ENCODE data around the gene EIF5A. TPM values are rescaled to one million over a fixed set of nuclear protein-coding genes. Genes with fewer than 3 reads are reported as not detected.

EIF5A gene
- total RNA-seq, 2 donors from 2014 or later, result 118 to 130 TPM

DNA sequence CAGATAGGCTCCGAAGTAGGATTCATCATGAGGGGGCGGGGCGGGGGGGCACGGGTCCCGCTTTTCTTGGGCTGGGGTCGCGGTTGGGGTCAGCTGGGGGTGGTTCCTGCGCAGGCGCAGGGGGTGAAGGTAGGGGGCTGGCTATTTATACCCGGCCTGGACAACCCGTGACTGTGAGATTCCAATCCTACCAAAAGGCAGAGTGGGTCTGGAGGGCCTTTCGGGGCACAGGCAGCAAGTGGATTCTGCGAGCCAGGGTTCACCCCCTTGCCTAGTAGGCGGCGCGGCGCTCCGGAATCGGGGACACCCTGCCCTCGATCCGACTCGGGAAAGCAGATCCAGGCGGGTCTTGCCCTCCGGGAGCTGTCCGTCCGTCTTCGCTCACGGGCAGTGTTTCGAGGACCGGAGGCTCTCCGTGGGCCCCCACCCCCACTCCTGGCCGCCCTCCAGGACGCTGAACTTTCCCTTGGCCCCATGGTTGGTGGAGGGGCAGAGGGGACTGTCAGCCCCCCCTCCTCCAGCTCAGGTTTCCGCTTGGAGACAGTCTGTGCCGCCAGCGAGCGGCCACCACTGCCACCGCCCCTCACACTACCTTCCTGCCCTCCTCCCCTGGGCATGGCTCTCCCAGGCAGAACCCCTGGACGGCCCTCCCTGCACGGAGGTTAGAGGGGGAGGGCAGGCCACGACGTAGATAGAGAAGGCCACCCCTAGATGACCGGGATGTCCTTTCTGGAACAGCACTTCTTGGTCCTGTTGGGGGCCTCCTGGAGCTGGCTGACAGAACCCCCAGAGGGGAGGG is 25.3 kb upstream of the EIF5A start:
- TF ChIP-seq, protein P1, sequence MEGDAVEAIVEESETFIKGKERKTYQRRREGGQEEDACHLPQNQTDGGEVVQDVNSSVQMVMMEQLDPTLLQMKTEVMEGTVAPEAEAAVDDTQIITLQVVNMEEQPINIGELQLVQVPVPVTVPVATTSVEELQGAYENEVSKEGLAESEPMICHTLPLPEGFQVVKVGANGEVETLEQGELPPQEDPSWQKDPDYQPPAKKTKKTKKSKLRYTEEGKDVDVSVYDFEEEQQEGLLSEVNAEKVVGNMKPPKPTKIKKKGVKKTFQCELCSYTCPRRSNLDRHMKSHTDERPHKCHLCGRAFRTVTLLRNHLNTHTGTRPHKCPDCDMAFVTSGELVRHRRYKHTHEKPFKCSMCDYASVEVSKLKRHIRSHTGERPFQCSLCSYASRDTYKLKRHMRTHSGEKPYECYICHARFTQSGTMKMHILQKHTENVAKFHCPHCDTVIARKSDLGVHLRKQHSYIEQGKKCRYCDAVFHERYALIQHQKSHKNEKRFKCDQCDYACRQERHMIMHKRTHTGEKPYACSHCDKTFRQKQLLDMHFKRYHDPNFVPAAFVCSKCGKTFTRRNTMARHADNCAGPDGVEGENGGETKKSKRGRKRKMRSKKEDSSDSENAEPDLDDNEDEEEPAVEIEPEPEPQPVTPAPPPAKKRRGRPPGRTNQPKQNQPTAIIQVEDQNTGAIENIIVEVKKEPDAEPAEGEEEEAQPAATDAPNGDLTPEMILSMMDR (IDR thresholded peaks at IDR 0.05), result no peak
- no peaks in the 10 kb centered on the region for H3K36me3 ChIP-seq
- ATAC-seq (ENCODE audit: insufficient number of reproducible peaks, low FRiP score, low read depth) (no peak), DNase-seq (ENCODE audit: low spot score) (no peak)
- no peaks in the 10 kb centered on the region for H3K27me3 ChIP-seq (replicated peaks; ENCODE audit: insufficient read depth)
- peaks cover 13 to 26% of the 10 kb centered on the region in 2 donors for H3K4me1 ChIP-seq (ENCODE audit: control insufficient read depth in 1 of 2, low read depth in 2 of 2)
- peak overlapping the region; percentile 73 for H3K4me3 ChIP-seq
- H3K9me3 ChIP-seq, result no peaks in the 10 kb centered on the region
- H3K27ac ChIP-seq, result no peak overlapping the region

- ATAC-seq (ENCODE audit: insufficient number of reproducible peaks, low FRiP score, low read depth) (no peak), DNase-seq (ENCODE audit: low spot score) (no peak)
- Histone ChIP-seq H3K27ac (no peak overlapping the region), H3K27me3 (replicated peaks; ENCODE audit: insufficient read depth) (no peaks in the 10 kb centered on the region), H3K9me3 (no peaks in the 10 kb centered on the region), H3K4me1 (ENCODE audit: control insufficient read depth in 1 of 2, low read depth in 2 of 2) (peaks cover 13 to 26% of the 10 kb centered on the region in 2 donors), H3K4me3 (no peak overlapping the region), H3K36me3 (no peaks in the 10 kb centered on the region)
- TF ChIP-seq, protein P1 (IDR thresholded peaks at IDR 0.05), result no peak
Observed at GRCh38 chr17:7282752-7283321, 24.6 kb upstream of the EIF5A start.

DNA sequence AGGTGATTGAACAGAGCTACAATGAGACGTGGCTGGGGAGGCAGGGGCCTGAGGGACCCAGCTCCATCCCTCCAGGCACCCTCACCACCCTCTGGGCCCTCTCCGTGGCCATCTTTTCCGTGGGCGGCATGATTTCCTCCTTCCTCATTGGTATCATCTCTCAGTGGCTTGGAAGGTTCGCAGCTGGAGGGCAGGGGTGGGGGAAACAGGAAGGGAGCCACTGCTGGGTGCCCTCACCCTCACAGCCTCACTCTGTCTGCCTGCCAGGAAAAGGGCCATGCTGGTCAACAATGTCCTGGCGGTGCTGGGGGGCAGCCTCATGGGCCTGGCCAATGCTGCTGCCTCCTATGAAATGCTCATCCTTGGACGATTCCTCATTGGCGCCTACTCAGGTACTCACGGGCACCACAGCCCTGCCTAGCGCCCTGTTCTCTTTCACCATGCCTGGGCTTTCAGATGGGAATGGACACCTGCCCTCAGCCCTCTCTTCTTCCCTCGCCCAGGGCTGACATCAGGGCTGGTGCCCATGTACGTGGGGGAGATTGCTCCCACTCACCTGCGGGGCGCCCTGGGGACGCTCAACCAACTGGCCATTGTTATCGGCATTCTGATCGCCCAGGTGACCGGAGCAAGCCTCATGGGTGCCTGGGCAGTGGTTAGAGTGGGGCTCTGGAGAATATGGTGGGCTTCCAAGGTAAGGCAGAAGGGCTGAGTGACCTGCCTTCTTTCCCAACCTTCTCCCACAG is 23.8 kb upstream of the EIF5A start:
- Histone ChIP-seq H3K4me1 (ENCODE audit: control insufficient read depth in 1 of 2, low read depth in 2 of 2) (peaks cover 13 to 26% of the 10 kb centered on the region in 2 donors), H3K36me3 (no peaks in the 10 kb centered on the region), H3K9me3 (no peaks in the 10 kb centered on the region), H3K27me3 (replicated peaks; ENCODE audit: insufficient read depth) (no peaks in the 10 kb centered on the region), H3K27ac (no peak overlapping the region), H3K4me3 (no peak overlapping the region)
- ATAC-seq (ENCODE audit: insufficient number of reproducible peaks, low FRiP score, low read depth) (no peak), DNase-seq (ENCODE audit: low spot score) (no peak)
- TF ChIP-seq, protein P1 (IDR thresholded peaks at IDR 0.05), result no peak

DNA sequence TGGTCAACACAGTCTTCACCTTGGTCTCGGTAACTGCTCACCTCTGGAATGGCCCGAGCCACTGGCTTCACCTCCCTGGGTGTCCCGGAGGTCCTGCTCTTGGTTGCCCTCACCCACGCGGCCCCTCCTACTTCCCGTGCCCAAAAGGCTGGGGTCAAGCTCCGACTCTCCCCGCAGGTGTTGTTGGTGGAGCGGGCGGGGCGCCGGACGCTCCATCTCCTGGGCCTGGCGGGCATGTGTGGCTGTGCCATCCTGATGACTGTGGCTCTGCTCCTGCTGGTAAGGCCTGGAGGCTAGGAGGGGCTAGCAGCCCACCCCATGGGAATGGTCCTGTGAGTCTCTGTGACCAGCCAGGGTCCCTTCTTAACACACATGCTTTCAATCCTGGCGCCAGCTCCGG is 22.5 kb upstream of the EIF5A start:
- TF ChIP-seq, protein P1 (IDR thresholded peaks at IDR 0.05), result no peak
- ATAC-seq (ENCODE audit: insufficient number of reproducible peaks, low FRiP score, low read depth) (no peak), DNase-seq (ENCODE audit: low spot score) (no peak)
- Histone ChIP-seq H3K36me3 (no peaks in the 10 kb centered on the region), H3K4me1 (ENCODE audit: control insufficient read depth in 1 of 2, low read depth in 2 of 2) (peaks cover 13 to 26% of the 10 kb centered on the region in 2 donors), H3K9me3 (no peaks in the 10 kb centered on the region), H3K27me3 (replicated peaks; ENCODE audit: insufficient read depth) (no peaks in the 10 kb centered on the region), H3K4me3 (no peak overlapping the region), H3K27ac (no peak overlapping the region)

GRCh38 chr17:7285679-7286078 is 21.7 kb upstream of the EIF5A start:
- no peak for DNase-seq (ENCODE audit: low spot score)

More at GRCh38 chr17:7285679-7286078, 21.7 kb upstream of the EIF5A start:
- no peaks in the 10 kb centered on the region for H3K9me3 ChIP-seq
- peaks cover 13 to 19% of the 10 kb centered on the region in 2 donors for H3K4me1 ChIP-seq (ENCODE audit: control insufficient read depth in 1 of 2, low read depth in 2 of 2)
- no peak overlapping the region for H3K4me3 ChIP-seq
- TF ChIP-seq, protein P1 (IDR thresholded peaks at IDR 0.05), result no peak
- ATAC-seq (ENCODE audit: insufficient number of reproducible peaks, low FRiP score, low read depth), result no peak
- no peaks in the 10 kb centered on the region for H3K27me3 ChIP-seq (replicated peaks; ENCODE audit: insufficient read depth)
- H3K27ac ChIP-seq, result no peak overlapping the region
- H3K36me3 ChIP-seq, result no peaks in the 10 kb centered on the region
